ENCODE results near the gene WWOX. TPM values are rescaled to one million over a fixed set of nuclear protein-coding genes. Genes with fewer than 3 reads are reported as not detected.
A peak's percentile ranks its signal among the peaks of the same experiment; 100 is the strongest.

The WWOX gene
- total RNA-seq, 6 experiments from 2014 or later, result 13.0 to 24.3 (median 16.5) TPM

DNA sequence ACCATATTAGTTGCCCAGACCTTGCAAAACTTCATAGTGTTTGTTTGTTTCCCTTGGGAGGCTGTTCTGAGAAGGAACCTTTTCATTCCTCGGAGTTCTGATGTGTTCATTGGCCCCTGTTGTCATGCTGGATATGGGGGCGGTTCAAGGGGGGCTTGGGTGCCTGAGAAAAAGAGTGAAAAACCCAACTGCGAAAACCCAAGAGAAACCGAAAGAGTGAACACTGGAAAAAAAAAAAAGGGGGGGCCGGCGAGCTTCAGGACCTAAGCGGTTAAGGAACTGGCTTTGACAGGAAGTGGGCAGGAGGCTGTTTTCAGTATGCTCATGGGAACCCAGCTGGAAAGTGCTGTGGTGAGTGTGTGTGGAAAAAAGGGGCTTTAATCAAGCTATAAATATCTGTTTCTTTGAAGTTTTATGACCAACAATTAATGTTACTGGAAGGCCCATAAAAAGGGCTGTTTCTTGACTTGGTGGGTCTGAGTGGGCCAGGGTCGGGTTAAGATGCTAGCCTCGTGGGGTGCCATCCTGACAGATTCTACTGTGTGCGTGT lies 990.4 kb downstream of the WWOX start:
- no peak overlapping the region for H3K4me3 ChIP-seq

DNA sequence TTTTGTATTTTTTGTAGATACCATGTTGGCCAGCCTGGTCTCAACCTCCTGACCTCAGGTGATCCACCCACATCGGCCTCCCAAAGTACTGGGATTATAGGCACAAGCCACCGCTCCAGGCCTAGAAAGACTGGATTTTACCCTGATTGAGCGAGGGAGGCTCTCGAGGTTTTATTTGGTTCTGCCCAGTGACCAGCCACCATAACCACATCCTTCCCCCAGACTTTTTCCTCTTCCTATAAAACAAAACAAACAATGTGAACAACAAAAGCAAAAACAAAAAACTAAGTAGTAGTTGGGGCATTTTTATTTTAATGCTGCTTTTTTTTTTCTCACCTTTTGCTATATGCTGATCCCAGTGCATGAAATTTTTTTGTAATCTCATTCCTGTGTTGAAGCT lies 991.5 kb downstream of the WWOX start:
- 61% methylated on average over 3 of the region's 4 CpGs for WGBS (ENCODE audit: insufficient coverage, low coverage, low lambda C conversion rate, missing lambda C conversion rate)
- Histone ChIP-seq H3K4me1 (no peaks in the 10 kb centered on the region), H3K9me3 (no peaks in the 10 kb centered on the region), H3K27ac (no peak overlapping the region), H3K27me3 (no peaks in the 10 kb centered on the region), H3K4me3 (no peak overlapping the region), H3K36me3 (no peaks in the 10 kb centered on the region)
- TF ChIP-seq POLR2A (IDR thresholded peaks at IDR 0.05), result no peak
- TF ChIP-seq, protein P1, sequence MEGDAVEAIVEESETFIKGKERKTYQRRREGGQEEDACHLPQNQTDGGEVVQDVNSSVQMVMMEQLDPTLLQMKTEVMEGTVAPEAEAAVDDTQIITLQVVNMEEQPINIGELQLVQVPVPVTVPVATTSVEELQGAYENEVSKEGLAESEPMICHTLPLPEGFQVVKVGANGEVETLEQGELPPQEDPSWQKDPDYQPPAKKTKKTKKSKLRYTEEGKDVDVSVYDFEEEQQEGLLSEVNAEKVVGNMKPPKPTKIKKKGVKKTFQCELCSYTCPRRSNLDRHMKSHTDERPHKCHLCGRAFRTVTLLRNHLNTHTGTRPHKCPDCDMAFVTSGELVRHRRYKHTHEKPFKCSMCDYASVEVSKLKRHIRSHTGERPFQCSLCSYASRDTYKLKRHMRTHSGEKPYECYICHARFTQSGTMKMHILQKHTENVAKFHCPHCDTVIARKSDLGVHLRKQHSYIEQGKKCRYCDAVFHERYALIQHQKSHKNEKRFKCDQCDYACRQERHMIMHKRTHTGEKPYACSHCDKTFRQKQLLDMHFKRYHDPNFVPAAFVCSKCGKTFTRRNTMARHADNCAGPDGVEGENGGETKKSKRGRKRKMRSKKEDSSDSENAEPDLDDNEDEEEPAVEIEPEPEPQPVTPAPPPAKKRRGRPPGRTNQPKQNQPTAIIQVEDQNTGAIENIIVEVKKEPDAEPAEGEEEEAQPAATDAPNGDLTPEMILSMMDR (IDR thresholded peaks at IDR 0.05), result no peak
- ATAC-seq, result no peak
- no peak for DNase-seq
- intact Hi-C loops (cut with DNase I), result no loop called here

More for the DNA sequence above, 990.4 kb downstream of the WWOX start:
- TF ChIP-seq, protein P1 (IDR thresholded peaks at IDR 0.05), result no peak
- TF ChIP-seq POLR2A (IDR thresholded peaks at IDR 0.05), result no peak
- no peaks in the 10 kb centered on the region for H3K36me3 ChIP-seq
- ATAC-seq, result peak; percentile 38 to 69 (median 58)
- no peaks in the 10 kb centered on the region for H3K4me1 ChIP-seq
- H3K27me3 ChIP-seq, result no peaks in the 10 kb centered on the region
- H3K27ac ChIP-seq, result no peak overlapping the region
- WGBS (ENCODE audit: insufficient coverage, low coverage, low lambda C conversion rate, missing lambda C conversion rate), result 47% methylated on average over 10 of the region's 10 CpGs
- H3K9me3 ChIP-seq, result no peaks in the 10 kb centered on the region
- intact Hi-C loops (cut with DNase I), result no loop called here
- DNase-seq, result no peak

DNA sequence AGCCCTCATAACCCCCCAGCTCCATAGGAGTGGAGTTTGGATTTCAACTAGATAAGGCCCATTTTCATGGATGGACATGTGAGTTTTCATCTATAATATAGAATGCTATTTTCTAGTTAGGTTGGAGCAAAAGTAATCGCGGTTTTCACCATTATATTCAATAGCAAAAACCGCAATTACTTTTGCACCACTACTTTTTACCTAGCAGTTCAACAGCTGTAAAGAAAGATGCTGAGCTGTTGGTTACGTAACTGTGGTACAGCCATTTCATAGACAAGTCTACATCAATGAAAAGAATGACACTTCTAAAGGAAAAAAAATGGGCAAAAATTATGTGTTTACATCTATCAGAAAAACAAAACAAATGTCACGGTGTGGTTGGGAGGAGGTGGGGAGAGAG lies 993.4 kb downstream of the WWOX start:
- Histone ChIP-seq H3K27me3 (no peaks in the 10 kb centered on the region), H3K4me1 (no peaks in the 10 kb centered on the region), H3K9me3 (no peaks in the 10 kb centered on the region), H3K27ac (no peak overlapping the region), H3K4me3 (no peak overlapping the region), H3K36me3 (no peaks in the 10 kb centered on the region)
- WGBS (ENCODE audit: insufficient coverage, low coverage, low lambda C conversion rate, missing lambda C conversion rate), result 86% methylated on average over 5 of the region's 5 CpGs
- ATAC-seq (no peak), DNase-seq (no peak)
- intact Hi-C loops (cut with DNase I), result no loop called here
- no peak for TF ChIP-seq POLR2A (IDR thresholded peaks at IDR 0.05)
- TF ChIP-seq, protein P1 (IDR thresholded peaks at IDR 0.05), result no peak

DNA sequence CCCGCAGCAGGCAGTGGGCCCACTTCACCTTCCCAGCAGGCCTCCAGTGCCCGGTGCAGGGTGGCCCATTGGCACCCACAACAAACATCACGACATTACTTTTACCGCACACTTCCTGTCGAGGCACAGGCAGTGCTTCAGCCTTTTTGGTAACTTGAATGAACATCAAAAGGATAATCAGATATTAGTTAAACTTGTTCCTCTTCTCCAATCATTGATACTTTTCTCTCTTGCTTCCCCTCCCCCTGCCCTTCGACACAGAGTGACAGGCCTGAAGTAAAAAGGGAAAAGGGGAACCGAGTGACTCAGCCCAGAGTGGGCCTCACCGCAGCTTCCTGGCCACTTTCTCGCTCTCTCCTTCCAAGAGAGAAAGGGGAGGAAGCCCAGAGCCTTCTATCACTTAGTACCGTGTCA lies 994.1 kb downstream of the WWOX start:
- 47% methylated on average over 10 of the region's 10 CpGs for WGBS (ENCODE audit: insufficient coverage, low coverage, low lambda C conversion rate, missing lambda C conversion rate)

More for the DNA sequence above, 994.1 kb downstream of the WWOX start:
- intact Hi-C loops (cut with DNase I), result no loop called here
- Histone ChIP-seq H3K27ac (no peak overlapping the region), H3K27me3 (no peaks in the 10 kb centered on the region), H3K4me1 (no peaks in the 10 kb centered on the region), H3K36me3 (no peaks in the 10 kb centered on the region), H3K9me3 (no peaks in the 10 kb centered on the region), H3K4me3 (no peak overlapping the region)
- no peak for DNase-seq
- no peak for TF ChIP-seq POLR2A (IDR thresholded peaks at IDR 0.05)
- TF ChIP-seq, protein P1 (IDR thresholded peaks at IDR 0.05), result no peak
- ATAC-seq, result peak; percentile 43 to 71 (median 58)

Measured in right lobe of liver (tissue), 6 donors.